ENCODE results near the gene DMRTA2.

DNA sequence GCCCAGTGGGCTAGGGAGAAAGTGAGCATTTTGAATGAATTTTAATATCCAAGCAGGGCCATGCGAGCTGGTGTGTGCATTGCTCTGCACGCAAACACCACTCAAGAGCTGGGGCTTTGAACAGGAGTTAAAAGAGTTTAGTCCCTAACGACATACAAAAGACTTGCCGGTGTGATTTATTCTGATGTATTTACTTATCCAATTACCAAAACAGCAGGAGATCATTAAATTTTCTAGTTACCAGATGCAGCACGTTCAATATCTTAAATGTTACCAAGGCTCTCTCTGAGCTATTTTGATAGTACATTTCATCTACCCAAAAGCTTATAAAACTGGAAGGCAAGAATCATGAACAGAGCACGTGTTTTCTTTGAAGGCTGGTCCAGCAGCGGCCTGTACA, 30.0 kb upstream of the DMRTA2 start:
- no peak for TF ChIP-seq EZH2 (IDR thresholded peaks at IDR 0.05; ENCODE audit: borderline replicate concordance)
- TF ChIP-seq, protein P1, sequence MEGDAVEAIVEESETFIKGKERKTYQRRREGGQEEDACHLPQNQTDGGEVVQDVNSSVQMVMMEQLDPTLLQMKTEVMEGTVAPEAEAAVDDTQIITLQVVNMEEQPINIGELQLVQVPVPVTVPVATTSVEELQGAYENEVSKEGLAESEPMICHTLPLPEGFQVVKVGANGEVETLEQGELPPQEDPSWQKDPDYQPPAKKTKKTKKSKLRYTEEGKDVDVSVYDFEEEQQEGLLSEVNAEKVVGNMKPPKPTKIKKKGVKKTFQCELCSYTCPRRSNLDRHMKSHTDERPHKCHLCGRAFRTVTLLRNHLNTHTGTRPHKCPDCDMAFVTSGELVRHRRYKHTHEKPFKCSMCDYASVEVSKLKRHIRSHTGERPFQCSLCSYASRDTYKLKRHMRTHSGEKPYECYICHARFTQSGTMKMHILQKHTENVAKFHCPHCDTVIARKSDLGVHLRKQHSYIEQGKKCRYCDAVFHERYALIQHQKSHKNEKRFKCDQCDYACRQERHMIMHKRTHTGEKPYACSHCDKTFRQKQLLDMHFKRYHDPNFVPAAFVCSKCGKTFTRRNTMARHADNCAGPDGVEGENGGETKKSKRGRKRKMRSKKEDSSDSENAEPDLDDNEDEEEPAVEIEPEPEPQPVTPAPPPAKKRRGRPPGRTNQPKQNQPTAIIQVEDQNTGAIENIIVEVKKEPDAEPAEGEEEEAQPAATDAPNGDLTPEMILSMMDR (IDR thresholded peaks at IDR 0.05; ENCODE audit: poor library complexity), result no peak
